HG02798 (cell line): Measurements from ENCODE around the gene KIAA1217.

ENCODE experiments used
- ATAC-seq: cut with Tn5 transposase; IDR thresholded peaks from one replicate; pipeline ENCODE4 v1.9.1; 2021; ENCODE audit warnings: mild to moderate bottlenecking; ENCODE audit not compliant: unreplicated experiment, poor library complexity

The KIAA1217 gene

GRCh38 chr10:24355056-24355688 lies 146.2 kb downstream of the KIAA1217 start:
- no peak for ATAC-seq

DNA sequence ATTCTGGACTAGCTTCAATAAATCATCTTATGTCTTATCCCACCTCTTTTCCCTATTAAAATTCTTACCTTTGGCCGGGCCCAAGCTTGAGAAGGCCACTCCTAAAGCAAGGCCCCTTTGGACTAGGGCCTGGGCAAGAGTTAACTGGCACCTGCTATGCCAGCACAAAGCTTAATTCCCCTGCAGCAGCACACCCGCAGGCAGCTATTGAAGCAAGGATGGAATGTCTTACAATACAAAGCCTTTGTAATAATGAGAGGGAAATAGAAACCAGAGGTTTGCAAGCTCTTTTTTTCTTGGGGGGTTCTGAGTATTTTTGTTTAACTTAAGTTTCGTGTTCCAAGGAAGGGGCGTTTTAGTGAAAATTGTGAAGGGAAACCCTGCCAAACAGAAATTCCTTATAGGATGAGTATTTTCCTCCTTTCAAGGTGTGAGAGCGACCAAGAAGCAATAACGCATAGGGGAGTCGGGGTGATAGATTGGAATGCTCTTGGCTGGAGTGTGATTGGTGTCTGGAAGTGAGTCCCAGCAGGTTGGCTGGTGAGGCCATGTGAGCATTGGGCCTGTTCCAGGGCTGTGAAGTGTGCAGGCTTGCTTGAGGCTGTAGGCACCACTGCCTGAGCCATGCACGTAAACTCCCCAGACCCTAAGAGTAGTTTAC lies 148.5 kb downstream of the KIAA1217 start:
- no peak for ATAC-seq

- no peak for ATAC-seq
Measured at GRCh38 chr10:24358022-24358421, 149.1 kb downstream of the KIAA1217 start.

DNA sequence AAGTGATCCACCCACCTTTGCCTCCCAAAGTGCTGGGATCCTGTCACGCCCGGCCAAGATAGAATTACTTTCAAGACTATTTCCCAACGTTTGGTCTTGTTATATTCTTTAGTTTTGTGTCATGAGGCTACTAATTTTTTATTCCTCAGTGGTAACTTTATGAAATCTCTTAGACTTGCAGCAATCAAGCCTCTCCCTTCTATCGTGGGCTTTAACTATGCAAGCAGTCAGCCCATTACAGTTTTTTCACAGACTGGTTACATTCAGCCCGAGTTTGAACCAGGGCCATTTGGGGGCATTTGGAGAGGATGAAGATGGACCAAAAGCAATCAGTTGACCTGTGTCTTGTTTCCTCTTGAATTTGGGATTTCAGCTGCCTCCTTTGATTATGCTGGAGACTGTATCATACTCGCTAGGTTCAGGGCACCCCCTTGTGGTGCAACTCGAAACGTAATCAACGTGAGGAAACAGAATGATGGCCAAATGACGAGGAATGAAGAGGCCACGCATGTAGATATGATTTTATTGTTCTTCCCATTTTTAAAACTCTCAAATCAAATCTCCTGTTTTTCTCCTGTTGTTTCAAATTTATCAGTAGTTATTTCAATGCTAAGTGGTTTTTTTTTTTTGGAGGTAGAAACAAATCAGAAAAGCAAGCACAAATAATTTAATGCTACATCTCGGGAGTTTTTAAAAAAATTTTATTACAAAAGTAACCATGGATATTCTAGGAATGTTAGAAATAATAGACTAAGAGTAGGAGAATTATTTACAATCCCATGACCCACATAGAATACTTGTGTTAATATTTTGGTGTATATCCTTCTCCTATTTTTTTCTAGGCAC lies 151.6 kb downstream of the KIAA1217 start:
- ATAC-seq = peak; percentile 70

- ATAC-seq = no peak
Measured at GRCh38 chr10:24363070-24363469, 154.1 kb downstream of the KIAA1217 start.

DNA sequence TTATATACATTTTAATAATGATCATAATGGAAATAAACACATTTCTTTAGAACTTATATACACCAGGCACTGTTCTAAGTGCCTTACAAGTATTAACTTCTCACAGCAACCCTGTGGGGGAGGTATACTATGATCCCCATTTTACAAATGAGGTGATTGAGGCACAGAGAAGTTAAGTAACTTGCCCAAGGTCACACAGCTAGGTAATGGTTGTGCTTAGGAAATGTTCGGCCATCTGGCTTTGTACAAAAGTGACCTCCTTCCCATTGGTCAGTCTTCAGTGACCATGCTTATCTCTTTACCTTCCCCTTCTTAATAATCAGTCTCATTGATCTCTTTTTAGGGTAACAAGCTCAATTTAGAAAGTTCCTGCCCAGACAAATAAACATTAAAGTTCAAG lies 158.8 kb downstream of the KIAA1217 start:
- ATAC-seq = no peak

DNA sequence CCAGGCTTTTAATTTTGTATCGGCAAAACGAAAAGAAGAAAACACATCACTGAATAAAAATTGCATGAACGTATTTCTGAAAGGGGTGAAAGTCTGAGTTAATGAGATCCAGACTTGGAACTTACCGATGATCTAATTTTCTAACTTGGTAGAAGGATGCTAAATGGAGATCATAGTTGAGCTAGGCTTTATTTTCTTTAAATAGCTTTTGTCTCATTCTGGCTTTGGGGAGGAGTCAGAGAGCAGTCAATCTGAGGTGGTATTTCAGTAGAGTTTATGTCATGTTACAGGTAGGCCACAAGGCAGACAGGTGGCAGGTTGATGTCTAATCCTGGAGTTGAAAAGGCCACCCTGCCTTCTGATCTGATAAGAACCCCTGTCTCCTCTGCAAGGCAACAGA lies 161.9 kb downstream of the KIAA1217 start:
- ATAC-seq = no peak

DNA sequence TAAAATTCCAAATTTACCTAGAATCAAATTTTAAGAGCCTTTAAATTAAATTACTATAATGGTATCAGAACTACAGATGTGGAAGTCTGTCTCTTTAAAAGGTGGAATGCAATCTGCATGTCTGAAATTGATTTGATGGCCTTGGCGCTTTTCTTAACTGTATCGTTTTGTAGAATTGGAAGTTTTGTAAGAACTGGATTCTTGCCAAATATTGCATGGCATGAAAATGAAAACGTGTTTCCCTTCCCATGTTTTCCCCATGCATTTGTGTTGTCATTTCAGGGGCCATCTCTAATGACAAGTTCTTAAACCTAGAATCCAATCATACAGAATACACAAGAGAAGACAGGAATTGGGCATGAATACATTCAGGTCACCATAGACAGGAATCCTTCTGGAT lies 162.5 kb downstream of the KIAA1217 start:
- no peak for ATAC-seq

DNA sequence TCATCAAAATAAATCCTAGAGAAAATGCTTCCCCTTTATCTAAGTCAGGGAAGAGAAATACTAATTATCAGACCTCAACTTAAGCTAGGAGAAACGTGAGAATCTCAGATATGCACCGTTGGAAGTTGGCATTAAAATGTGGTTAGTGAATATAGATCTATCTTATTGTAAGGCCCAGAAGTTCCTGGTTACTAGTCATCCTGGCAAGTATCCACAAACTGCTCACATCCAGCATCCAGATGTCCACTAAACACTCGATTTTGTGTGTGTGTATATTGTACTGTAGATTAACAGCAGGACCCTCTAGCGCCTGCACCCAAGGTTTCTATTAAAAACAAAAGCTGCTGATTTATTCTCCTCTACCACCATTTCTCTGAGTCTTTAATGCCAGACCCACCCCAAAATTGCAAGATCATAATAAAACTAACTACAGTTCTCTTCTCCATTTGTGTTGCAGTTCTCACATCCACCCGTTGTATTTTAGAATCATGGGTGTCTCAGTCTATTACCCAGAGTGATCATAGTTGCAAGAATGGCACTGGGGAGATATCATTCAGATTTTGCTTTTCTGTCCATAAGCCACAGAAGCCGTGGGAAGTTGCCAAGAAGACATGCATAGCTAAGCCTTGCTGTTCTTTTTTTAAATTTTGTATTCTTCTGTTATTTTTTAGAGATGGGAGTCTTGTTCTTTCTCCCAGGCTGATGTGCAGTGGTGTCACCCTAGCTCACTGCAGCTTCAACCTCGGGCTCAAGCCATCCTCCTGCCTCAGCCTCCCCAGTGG lies 165.4 kb downstream of the KIAA1217 start:
- ATAC-seq = no peak

DNA sequence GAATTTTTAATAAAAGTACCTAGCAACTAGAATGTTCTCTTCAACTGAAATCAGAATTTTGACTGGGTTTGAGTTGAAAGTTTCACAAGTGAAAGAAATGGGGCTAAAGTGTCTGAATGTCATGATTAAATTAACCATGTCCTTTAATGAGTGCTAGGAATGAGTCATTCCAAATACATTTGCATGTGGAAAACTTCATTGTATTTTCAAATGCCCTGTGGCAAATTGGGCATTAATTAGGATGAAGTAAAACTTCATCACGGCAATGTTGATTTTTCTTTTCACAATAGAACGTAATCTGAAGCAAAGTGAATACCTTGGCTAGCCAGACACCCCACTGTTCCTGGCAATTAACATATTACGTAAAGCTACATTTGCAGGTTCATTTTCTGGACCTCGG lies 166.6 kb downstream of the KIAA1217 start:
- ATAC-seq = no peak

GRCh38 chr10:24376731-24377130 lies 167.8 kb downstream of the KIAA1217 start:
- no peak for ATAC-seq

- ATAC-seq = no peak
Measured at GRCh38 chr10:24378126-24378920, 169.4 kb downstream of the KIAA1217 start.

- ATAC-seq = no peak
Measured at GRCh38 chr10:24381235-24382010, 172.5 kb downstream of the KIAA1217 start.

GRCh38 chr10:24382045-24382444 lies 173.1 kb downstream of the KIAA1217 start:
- ATAC-seq = no peak

GRCh38 chr10:24382596-24382978 lies 173.6 kb downstream of the KIAA1217 start:
- ATAC-seq = peak; percentile 22

- peak; percentile 59 for ATAC-seq
Measured at GRCh38 chr10:24382979-24383663, 174.2 kb downstream of the KIAA1217 start.

- ATAC-seq = peak; percentile 89
Measured at GRCh38 chr10:24383681-24384106, 174.8 kb downstream of the KIAA1217 start.

- ATAC-seq = no peak
Measured at GRCh38 chr10:24384954-24385353, 176.0 kb downstream of the KIAA1217 start.
